HCT116 (cell line): ENCODE results near the gene STK40. TPM values are rescaled to one million over a fixed set of nuclear protein-coding genes. Genes with fewer than 3 reads are reported as not detected.

Experiments used
- ATAC-seq: fragments of 200-7000 bp; cut with Tn5 transposase; 2 replicates; pipeline ENCODE4 v1.9.1; 2020; ENCODE audit warnings: mild to moderate bottlenecking, moderate library complexity
- BruUV-seq: library from RNA; stranded (reverse); fragments of 400-500 nt; replicated peaks from 2 replicates; lab custom pipeline; 2021; lab: Mats Ljungman, UMichigan
- CTCF ChIA-PET: fragments of 300-600 bp; sonication (Branson Sonifier 250); formaldehyde crosslinking; loops from one replicate; lab custom pipeline; 2021; ENCODE audit warnings: antibody characterized with exemption; lab: Charles Lee
- POLR2A ChIA-PET: fragments of 300-600, 350-600 bp; sonication (Branson Sonifier 250); formaldehyde crosslinking; loops from one replicate; lab custom pipeline; 2021; ENCODE audit warnings: antibody characterized with exemption; lab: Charles Lee
- RAD21 ChIA-PET, 2 experiments: fragments of 300-600 bp; sonication (Branson Sonifier 250); formaldehyde crosslinking; loops; one replicate each; lab custom pipeline; 2023; ENCODE audit warnings: low total read pairs in 2 of 2; ENCODE audit not compliant: uncharacterized antibody in 2 of 2, unreplicated experiment in 2 of 2, low non-redundant PET in 1 of 2; lab: Charles Lee
- DNase-seq: peaks from one replicate; pipeline ENCODE4 v3.0.0-alpha.2; 2010; ENCODE audit warnings: low read depth, low spot score
- H2AFZ ChIP-seq: fragments of 200-600 bp; shearing (Covaris generic), sonication (generic); 2 replicates; pipeline ENCODE4 v1.6.1; 2017; ENCODE audit warnings: low read depth, mixed run types, mixed read lengths, antibody characterized with exemption, low read length; ENCODE audit not compliant: poor library complexity, severe bottlenecking
- H3K27ac ChIP-seq: 2 replicates; pipeline ENCODE4 v1.5.1; 2012; ENCODE audit warnings: low read depth, low read length
- H3K27me3 ChIP-seq: fragments of 200-600 bp; sonication (generic); 2 replicates; pipeline ENCODE4 v1.6.1; 2016; ENCODE audit warnings: mixed run types, low read length, mixed read lengths; ENCODE audit not compliant: insufficient read depth
- H3K36me3 ChIP-seq, 2 experiments: fragments of 200-500 bp in 1 of 2; fragments of 200-600 bp in 1 of 2; sonication (Bioruptor generic) in 1 of 2; sonication (generic) in 1 of 2; 2 replicates each; pipeline versions ENCODE4 v1.5.1 to v1.6.1; 2014 to 2016; ENCODE audit warnings: low read length in 2 of 2, inconsistent platforms in 1 of 2, mixed read lengths in 1 of 2, mixed run types in 1 of 2; ENCODE audit not compliant: insufficient read depth in 2 of 2, control insufficient read depth in 1 of 2
- H3K4me1 ChIP-seq, 2 experiments: fragments of 200-600 bp in 1 of 2; sonication (generic) in 1 of 2; 2 replicates each; pipeline versions ENCODE4 v1.5.1 to v1.6.1; 2012 to 2017; ENCODE audit warnings: low read length in 2 of 2, inconsistent platforms in 1 of 2, mild to moderate bottlenecking in 1 of 2, mixed read lengths in 1 of 2, mixed run types in 1 of 2, moderate library complexity in 1 of 2; ENCODE audit not compliant: insufficient read depth in 2 of 2, control insufficient read depth in 1 of 2
- H3K4me2 ChIP-seq: fragments of 200-600 bp; sonication (generic); 2 replicates; pipeline ENCODE4 v1.6.1; 2017; ENCODE audit warnings: mixed run types, low read length, mixed read lengths
- H3K4me3 ChIP-seq, 2 experiments: fragments of 200-600 bp in 1 of 2; sonication (generic) in 1 of 2; replicated peaks in 1 of 2; 2 replicates each; pipeline ENCODE4 v1.5.1; 2011 to 2016; ENCODE audit warnings: low read length in 2 of 2, control low read depth in 1 of 2, low read depth in 1 of 2, mild to moderate bottlenecking in 1 of 2, mixed read lengths in 1 of 2, mixed run types in 1 of 2
- H3K79me2 ChIP-seq: fragments of 200-600 bp; sonication (generic); 2 replicates; pipeline ENCODE4 v1.6.1; 2017; ENCODE audit warnings: mild to moderate bottlenecking, mixed run types, low read length, moderate library complexity, mixed read lengths; ENCODE audit not compliant: insufficient read depth
- H3K9ac ChIP-seq: fragments of 200-600 bp; sonication (generic); 2 replicates; pipeline ENCODE4 v1.6.1; 2016; ENCODE audit warnings: low read length, mixed read lengths
- H3K9me2 ChIP-seq: fragments of 200-600 bp; sonication (generic), shearing (Covaris generic); 2 replicates; pipeline ENCODE4 v1.6.1; 2017; ENCODE audit warnings: mixed run types, mild to moderate bottlenecking, moderate library complexity; ENCODE audit not compliant: insufficient read depth
- H3K9me3 ChIP-seq, 2 experiments: fragments of 200-500 bp in 1 of 2; fragments of 200-600 bp in 1 of 2; sonication (Bioruptor generic) in 1 of 2; sonication (generic) in 1 of 2; 2 replicates each; pipeline ENCODE4 v1.6.1; 2014 to 2017; ENCODE audit warnings: low read length in 2 of 2, mixed read lengths in 2 of 2, inconsistent platforms in 1 of 2, low read depth in 1 of 2, mild to moderate bottlenecking in 1 of 2, mixed run types in 1 of 2, moderate library complexity in 1 of 2; ENCODE audit not compliant: control insufficient read depth in 1 of 2, insufficient read depth in 1 of 2
- H4K20me1 ChIP-seq: fragments of 200-600 bp; sonication (generic), shearing (Covaris generic); 2 replicates; pipeline ENCODE4 v1.6.1; 2017; ENCODE audit warnings: mixed run types, mild to moderate bottlenecking, moderate library complexity; ENCODE audit not compliant: insufficient read depth
- CEBPB ChIP-seq: IDR thresholded peaks from 2 replicates; pipeline ENCODE4 v1.6.1; 2012; ENCODE audit warnings: low read depth
- EGR1 ChIP-seq: IDR thresholded peaks from 2 replicates; pipeline ENCODE4 v1.6.1; 2012; ENCODE audit warnings: low read depth
- ELF1 ChIP-seq: IDR thresholded peaks from 2 replicates; pipeline ENCODE4 v1.6.1; 2012; ENCODE audit warnings: low read depth, borderline replicate concordance
- SP1 ChIP-seq: IDR thresholded peaks from 2 replicates; pipeline ENCODE4 v1.6.1; 2012; ENCODE audit warnings: low read depth
- SRF ChIP-seq: IDR thresholded peaks from 2 replicates; pipeline ENCODE4 v1.6.1; 2012; ENCODE audit warnings: low read depth
- YY1 ChIP-seq: IDR thresholded peaks from 2 replicates; pipeline ENCODE4 v1.6.1; 2011; ENCODE audit warnings: low read length, low read depth, moderate library complexity, mild to moderate bottlenecking; ENCODE audit not compliant: insufficient replicate concordance; ENCODE audit errors: extremely low read depth
- intact Hi-C: fragments of 100-400 bp; cut with micrococcal nuclease; formaldehyde crosslinking; loops from 2 replicates; pipeline ENCODE4 v1.10.0; 2022
- total RNA-seq: library from RNA; stranded (reverse); gene quantifications from one replicate; pipeline ENCODE4 v1.2.1, GENCODE V29; 2021; ENCODE audit not compliant: unreplicated experiment
- TF ChIP-seq, protein P1 (sequence below): IDR thresholded peaks from 2 replicates; pipeline ENCODE4 v1.6.1; 2012
- TF ChIP-seq, protein P2 (sequence below): IDR thresholded peaks from 2 replicates; pipeline ENCODE4 v1.6.1; 2012; ENCODE audit warnings: low read depth
- TF ChIP-seq, protein P3 (sequence below), 3 experiments: fragments of 200-600 bp in 1 of 3; sonication (generic) in 1 of 3; IDR thresholded peaks in 2 of 3; conservative IDR thresholded peaks in 1 of 3; 2 replicates each; pipeline ENCODE4 v1.5.1; 2012 to 2017; ENCODE audit warnings: low read depth in 2 of 3, low read length in 2 of 3, antibody characterized with exemption in 1 of 3, borderline replicate concordance in 1 of 3, control low read depth in 1 of 3, mild to moderate bottlenecking in 1 of 3, mixed read lengths in 1 of 3, mixed run types in 1 of 3, moderate library complexity in 1 of 3; ENCODE audit not compliant: insufficient read depth in 1 of 3

STK40 gene
- total RNA-seq, 1 experiment from 2014 or later = 33.9 TPM

DNA sequence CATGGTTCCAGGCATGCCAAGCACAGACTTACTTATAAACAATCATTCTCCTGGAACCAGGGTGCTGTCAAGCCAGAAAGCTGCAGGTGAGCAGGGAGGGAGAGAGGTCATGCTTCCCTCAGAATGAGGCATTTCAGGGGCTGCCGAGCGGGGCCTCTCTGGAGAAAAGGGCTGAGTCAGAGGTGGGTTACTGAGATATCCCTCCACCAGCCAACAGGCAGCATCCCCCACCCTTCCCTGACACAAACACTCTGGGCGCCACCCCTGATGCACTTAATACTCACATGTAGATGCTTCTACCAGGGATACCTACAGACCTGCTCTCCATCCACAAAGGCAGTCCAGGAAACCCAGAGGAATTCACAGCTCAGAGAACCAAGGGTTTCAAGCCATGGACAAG, 13.1 kb downstream of the STK40 start:
- intact Hi-C loops = no loop called here
- DNase-seq = no peak
- no peaks in the 10 kb centered on the region; the same call in 1 of the 2 replicates for H4K20me1 ChIP-seq
- ATAC-seq = no peak
- H3K9me2 ChIP-seq = no peaks in the 10 kb centered on the region
- 0 out of 2 replicates have a peak overlapping the region, but pooled peaks have one; percentile 8 for H3K9ac ChIP-seq
- H3K4me3 ChIP-seq = no peak overlapping the region
- H2AFZ ChIP-seq = no peak overlapping the region
- TF ChIP-seq, protein P1, sequence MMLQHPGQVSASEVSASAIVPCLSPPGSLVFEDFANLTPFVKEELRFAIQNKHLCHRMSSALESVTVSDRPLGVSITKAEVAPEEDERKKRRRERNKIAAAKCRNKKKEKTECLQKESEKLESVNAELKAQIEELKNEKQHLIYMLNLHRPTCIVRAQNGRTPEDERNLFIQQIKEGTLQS = no peak
- TF ChIP-seq CEBPB (no peak), SP1 (no peak), EGR1 (no peak), SRF (no peak), ELF1 (no peak), YY1 (no peak)
- TF ChIP-seq, protein P2, sequence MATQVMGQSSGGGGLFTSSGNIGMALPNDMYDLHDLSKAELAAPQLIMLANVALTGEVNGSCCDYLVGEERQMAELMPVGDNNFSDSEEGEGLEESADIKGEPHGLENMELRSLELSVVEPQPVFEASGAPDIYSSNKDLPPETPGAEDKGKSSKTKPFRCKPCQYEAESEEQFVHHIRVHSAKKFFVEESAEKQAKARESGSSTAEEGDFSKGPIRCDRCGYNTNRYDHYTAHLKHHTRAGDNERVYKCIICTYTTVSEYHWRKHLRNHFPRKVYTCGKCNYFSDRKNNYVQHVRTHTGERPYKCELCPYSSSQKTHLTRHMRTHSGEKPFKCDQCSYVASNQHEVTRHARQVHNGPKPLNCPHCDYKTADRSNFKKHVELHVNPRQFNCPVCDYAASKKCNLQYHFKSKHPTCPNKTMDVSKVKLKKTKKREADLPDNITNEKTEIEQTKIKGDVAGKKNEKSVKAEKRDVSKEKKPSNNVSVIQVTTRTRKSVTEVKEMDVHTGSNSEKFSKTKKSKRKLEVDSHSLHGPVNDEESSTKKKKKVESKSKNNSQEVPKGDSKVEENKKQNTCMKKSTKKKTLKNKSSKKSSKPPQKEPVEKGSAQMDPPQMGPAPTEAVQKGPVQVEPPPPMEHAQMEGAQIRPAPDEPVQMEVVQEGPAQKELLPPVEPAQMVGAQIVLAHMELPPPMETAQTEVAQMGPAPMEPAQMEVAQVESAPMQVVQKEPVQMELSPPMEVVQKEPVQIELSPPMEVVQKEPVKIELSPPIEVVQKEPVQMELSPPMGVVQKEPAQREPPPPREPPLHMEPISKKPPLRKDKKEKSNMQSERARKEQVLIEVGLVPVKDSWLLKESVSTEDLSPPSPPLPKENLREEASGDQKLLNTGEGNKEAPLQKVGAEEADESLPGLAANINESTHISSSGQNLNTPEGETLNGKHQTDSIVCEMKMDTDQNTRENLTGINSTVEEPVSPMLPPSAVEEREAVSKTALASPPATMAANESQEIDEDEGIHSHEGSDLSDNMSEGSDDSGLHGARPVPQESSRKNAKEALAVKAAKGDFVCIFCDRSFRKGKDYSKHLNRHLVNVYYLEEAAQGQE = no peak
- TF ChIP-seq, protein P3, sequence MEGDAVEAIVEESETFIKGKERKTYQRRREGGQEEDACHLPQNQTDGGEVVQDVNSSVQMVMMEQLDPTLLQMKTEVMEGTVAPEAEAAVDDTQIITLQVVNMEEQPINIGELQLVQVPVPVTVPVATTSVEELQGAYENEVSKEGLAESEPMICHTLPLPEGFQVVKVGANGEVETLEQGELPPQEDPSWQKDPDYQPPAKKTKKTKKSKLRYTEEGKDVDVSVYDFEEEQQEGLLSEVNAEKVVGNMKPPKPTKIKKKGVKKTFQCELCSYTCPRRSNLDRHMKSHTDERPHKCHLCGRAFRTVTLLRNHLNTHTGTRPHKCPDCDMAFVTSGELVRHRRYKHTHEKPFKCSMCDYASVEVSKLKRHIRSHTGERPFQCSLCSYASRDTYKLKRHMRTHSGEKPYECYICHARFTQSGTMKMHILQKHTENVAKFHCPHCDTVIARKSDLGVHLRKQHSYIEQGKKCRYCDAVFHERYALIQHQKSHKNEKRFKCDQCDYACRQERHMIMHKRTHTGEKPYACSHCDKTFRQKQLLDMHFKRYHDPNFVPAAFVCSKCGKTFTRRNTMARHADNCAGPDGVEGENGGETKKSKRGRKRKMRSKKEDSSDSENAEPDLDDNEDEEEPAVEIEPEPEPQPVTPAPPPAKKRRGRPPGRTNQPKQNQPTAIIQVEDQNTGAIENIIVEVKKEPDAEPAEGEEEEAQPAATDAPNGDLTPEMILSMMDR (IDR thresholded peaks at IDR 0.05 in 2 of 3, conservative IDR thresholded peaks at IDR 0.05 in 1 of 3; ENCODE audit: borderline replicate concordance in 1 of 3, insufficient read depth in 1 of 3, low read depth in 2 of 3, low read length in 2 of 3) = no peak
- H3K4me2 ChIP-seq = peak overlapping the region; percentile 87
- H3K9me3 ChIP-seq = no peaks in the 10 kb centered on the region
- POLR2A ChIA-PET = interaction anchor here (0.6 to 1.0 kb wide), 2 partner anchors 28 to 1102 kb away, joined by 4 to 5 read pairs; no protein-coding TSS in a partner anchor
- H3K27ac ChIP-seq = peak overlapping the region; percentile 96
- no peaks in the 10 kb centered on the region for H3K27me3 ChIP-seq
- no TSS peak for BruUV-seq
- RAD21 ChIA-PET = no interaction called here
- H3K4me1 ChIP-seq = peaks cover 55 to 73% of the 10 kb centered on the region in 2 experiments
- peaks cover 0 to 4% of the 10 kb centered on the region in 2 experiments; a peak in 1 of 4 replicates for H3K36me3 ChIP-seq
- CTCF ChIA-PET = no interaction called here
- H3K79me2 ChIP-seq = peaks cover 67% of the 10 kb centered on the region
